Measurements from ENCODE around the gene TENM4. TPM values are rescaled to one million over a fixed set of nuclear protein-coding genes. Genes with fewer than 3 reads are reported as not detected.

Gene TENM4
- total RNA-seq, 4 donors from 2014 or later, result 4.0 to 14.6 (median 4.5) TPM

DNA sequence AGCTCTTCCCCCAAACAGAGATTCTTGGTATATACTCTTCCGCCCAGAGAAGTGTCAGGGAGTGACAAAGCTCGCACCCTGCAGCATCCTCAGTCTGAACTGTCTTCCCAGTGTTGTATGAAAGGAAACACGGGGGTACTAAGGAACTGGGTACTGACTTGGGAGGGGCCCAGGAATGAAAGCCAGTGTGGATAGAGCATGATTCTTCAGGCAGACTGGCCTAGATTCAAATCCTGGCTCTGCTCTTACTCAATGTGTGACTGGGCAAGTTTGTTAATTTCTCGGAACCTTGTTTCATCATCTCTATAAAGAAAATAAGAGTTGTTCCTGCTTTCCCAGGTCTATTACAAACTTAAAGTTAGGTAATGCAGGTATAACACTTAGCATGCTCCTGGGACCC, 600.2 kb downstream of the TENM4 start:
- TF ChIP-seq, protein P1, sequence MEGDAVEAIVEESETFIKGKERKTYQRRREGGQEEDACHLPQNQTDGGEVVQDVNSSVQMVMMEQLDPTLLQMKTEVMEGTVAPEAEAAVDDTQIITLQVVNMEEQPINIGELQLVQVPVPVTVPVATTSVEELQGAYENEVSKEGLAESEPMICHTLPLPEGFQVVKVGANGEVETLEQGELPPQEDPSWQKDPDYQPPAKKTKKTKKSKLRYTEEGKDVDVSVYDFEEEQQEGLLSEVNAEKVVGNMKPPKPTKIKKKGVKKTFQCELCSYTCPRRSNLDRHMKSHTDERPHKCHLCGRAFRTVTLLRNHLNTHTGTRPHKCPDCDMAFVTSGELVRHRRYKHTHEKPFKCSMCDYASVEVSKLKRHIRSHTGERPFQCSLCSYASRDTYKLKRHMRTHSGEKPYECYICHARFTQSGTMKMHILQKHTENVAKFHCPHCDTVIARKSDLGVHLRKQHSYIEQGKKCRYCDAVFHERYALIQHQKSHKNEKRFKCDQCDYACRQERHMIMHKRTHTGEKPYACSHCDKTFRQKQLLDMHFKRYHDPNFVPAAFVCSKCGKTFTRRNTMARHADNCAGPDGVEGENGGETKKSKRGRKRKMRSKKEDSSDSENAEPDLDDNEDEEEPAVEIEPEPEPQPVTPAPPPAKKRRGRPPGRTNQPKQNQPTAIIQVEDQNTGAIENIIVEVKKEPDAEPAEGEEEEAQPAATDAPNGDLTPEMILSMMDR (IDR thresholded peaks at IDR 0.05; ENCODE audit: low read depth), result no peak

DNA sequence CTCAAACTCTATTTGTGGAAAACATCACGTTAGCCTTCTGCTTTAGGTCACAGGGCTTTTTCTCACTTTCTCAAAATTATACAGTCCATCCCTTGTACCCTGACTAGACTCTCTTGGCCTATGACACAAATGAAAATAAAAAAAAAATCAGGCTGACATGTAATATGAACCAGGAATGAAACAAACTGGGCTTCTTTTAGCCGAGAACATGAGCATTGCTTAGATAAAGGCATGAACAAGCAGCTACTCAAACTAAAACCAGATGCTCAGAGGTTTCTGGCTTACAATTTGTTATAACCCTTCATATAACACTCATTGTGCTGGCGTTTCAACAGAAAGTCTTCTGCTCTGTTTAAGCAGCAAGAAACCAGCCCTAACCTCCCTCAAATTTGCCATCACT, 600.6 kb downstream of the TENM4 start:
- TF ChIP-seq, protein P1 (IDR thresholded peaks at IDR 0.05; ENCODE audit: low read depth), result no peak

DNA sequence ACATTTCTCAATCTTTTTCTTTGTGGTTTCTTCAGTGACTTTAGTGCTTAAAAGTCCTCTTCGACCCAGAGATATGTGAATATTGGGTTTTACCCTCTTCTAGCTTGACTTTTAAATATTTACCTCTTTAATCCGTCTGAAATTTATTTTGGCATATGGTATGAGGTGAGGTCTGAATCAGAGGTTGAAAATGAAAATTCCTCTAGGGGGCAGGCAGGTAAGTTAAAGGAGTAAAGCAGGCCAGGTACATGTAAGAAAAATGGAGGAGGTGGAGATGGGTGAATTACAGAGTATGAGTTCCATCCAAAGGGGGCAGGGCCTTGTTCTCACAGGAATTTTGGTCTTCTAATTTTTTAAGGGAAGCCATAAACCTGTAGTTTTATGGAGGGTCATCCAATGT, 602.4 kb downstream of the TENM4 start:
- TF ChIP-seq, protein P1 (IDR thresholded peaks at IDR 0.05; ENCODE audit: low read depth), result no peak

DNA sequence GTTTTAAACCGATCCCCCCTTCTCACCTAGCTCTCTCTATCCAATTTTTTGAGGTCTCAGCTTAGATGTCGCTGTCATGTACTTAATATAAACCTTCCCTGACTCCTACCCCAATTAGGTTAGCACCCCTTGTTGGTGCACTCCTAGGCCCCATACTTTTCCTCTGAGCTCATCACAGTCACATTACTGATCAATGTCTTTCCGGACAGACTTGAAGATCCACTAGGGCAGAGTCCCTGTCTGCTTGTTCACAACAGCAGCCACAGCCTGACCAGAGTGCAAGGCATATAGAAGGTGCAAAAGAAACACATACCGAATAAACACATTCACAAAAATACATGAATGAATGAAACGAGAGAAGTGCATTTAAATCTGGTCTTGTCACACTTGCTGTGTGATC, 605.2 kb downstream of the TENM4 start:
- TF ChIP-seq, protein P1 (IDR thresholded peaks at IDR 0.05; ENCODE audit: low read depth), result no peak

DNA sequence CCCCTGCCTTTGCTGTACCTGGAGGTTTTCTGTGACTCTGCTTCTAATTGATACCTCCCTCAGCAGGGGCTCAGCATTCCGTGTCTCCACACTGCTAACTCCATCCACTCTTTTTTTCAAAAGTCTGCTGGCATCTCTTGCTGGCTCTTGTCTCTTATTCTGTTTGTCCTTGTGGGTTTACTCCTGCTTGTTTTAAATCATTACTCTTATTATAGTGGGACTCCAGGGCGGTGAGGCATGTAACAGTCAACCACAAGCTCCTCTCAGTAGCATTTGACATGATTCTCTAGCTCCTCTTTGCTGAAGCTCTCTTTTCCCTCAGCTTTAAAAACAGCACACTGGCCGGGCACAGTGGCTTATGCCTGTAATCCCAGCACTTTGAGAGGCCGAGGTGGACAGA, 605.9 kb downstream of the TENM4 start:
- TF ChIP-seq, protein P1 (IDR thresholded peaks at IDR 0.05; ENCODE audit: low read depth), result no peak

DNA sequence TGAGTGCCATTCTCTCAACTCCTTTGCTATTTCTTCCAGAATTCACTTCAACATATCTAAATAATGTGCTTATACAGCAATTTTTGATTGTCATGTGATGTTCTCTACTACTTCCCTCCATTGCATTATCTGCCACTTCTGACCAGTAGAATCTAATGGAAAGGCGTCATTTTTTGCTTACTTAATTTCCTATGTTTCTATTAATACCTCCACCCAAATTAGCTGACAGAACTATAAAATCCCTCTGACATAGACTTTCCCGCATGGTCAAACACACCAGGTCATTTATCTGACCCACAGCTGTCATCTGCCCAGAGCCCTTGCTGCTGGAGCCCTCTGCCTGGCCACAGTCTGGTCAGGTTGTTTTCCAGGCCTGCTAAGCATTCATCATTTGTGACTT, 607.6 kb downstream of the TENM4 start:
- TF ChIP-seq, protein P1 (IDR thresholded peaks at IDR 0.05; ENCODE audit: low read depth), result no peak

DNA sequence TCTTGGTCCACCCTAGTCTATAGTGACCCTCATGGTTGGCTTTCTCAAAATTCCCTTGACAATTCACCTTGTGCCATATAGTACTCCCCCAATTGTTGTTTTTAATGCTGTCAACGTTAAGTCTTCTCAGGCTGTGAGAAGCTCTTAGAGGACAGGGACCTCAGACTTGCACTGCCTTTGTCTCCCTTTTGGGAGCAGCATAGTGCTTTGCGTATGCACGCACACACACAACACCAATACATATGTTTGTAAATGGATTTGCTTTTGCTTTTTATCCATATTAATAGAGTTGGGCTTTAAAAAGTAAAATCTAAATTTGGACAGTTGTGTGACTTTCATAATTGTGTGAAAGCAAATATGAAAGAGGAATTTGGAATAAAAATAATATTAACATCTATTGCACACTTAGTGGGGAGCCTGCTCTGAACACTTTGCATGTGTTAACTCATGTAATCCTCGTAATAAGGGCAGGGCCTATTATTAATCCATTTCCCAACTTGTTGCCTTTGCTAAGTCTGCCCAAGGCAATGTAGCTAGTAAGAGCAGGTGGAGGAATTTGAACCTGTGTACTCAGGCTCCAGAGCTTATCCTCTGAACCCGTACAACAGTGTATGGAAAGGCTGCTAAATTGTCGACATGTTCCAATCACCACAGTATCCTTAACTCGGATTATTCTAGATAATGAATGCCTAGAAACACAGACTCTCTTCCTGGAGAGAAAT, 608.4 kb downstream of the TENM4 start:
- TF ChIP-seq, protein P1 (IDR thresholded peaks at IDR 0.05; ENCODE audit: low read depth), result no peak

Measured in subcutaneous adipose tissue (tissue), 4 donors.